Kidney tubule cell (primary cell): ENCODE data around the gene CA12.
A peak's percentile ranks its signal among the peaks of the same experiment; 100 is the strongest.

ENCODE experiments used
- DNase-seq: peaks from one replicate; pipeline ENCODE4 v3.0.0-alpha.2; 2018; ENCODE audit warnings: low spot score

Gene CA12

GRCh38 chr15:63357061-63357460, 24.6 kb downstream of the CA12 start:
- DNase-seq, result no peak

DNA sequence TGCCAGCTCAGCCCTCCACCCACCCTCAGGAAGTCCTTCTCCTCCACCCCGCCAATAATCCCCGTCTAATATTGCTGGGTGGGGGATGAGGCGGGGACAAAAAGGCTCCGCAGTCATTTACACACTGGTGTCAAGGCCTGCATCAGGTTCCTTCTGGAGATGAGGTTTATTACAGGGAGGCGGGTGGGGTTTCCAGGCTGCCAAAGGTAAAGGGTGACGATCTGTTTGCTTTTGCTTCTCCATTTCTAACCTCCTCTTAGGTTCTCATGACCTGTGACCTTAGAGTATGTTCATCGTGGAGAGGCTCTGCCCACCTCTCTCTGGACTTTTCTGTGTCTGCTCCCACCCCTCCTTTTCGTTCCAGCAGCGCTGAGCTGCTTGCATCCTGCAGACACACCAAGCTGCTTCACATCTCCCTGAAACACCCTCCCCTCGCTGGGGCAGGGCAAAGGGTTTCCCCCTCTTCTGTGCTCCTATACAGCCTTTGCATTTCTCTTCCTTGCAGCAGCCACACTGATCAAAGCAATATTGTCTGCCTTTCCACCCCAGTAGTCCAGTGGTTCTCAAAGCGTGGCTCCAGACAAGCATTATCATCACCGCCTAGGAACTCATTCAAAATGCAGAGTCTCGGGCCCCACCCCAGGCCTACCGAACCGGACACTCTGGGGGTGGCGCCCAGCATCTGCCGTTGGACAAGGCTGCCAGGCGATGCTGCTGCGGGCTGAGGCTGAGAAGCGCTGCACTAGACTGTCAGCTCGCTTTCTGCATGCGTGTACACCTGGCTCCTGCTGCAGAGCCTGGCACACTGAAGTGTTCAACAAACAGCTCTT, 26.6 kb downstream of the CA12 start:
- no peak for DNase-seq

DNA sequence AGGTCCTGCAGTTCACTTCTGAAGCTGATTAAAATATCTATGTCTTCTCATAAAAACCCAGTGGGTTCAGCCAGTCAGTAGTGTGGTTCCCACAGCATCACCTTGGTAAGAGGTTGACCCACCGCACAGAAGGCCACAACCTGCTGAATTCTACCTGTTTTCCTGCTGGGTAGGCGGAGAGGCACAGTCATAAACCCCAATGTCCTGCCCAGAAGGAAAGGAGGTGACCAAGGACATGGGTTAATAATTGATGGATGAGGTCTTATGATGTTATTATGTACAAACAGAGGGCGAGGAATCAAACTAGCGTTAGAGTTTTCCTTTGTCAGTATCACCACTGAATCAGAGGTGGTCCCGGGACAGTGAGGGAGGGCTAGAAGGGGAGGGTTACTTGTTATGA, 27.8 kb downstream of the CA12 start:
- peak; percentile 74 for DNase-seq

DNA sequence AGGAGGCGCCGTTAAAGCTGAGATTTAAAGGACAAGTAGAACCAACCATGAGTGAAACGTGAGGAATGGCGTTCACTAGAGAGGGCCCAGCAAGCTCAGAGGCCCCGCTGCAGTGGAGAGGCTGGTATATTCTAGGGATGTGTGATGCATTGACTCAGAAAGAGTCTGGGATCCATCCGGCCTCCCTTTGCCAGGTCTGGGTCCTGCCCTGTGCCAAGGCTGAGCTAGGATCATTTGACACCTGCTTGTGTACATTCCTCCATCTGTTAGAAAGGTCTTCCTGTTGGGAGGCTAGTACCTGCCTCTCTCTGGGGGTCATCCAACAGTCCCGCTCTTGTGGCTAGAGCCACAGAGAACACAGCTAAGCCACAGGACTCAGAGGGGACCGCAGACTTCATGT, 28.4 kb downstream of the CA12 start:
- DNase-seq, result no peak

GRCh38 chr15:63352808-63353207, 28.8 kb downstream of the CA12 start:
- no peak for DNase-seq

DNA sequence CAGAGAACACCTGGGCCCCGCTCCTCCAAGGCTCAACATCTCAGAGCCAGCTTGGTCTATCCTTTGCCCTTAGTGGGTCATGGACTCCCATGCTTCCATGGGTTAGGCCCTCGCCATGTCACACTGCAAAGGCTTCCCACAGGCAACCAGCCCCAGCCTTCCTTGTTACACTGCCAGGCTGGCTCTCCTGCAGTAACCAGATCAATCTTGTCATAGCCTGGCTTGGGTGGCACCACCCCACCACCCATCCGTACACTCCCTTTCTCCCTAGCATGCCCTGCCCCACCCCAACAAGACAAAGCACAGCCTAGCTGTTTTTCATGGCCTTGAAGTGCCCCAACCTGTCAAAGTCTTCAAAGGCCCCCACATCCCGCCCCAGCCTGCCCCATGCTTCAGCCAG, 30.5 kb downstream of the CA12 start:
- no peak for DNase-seq

GRCh38 chr15:63350178-63350621, 31.4 kb downstream of the CA12 start:
- DNase-seq, result no peak

- no peak for DNase-seq
Measured at GRCh38 chr15:63349621-63350020, 32.0 kb downstream of the CA12 start.

GRCh38 chr15:63349156-63349555, 32.5 kb downstream of the CA12 start:
- peak; percentile 52 for DNase-seq

DNA sequence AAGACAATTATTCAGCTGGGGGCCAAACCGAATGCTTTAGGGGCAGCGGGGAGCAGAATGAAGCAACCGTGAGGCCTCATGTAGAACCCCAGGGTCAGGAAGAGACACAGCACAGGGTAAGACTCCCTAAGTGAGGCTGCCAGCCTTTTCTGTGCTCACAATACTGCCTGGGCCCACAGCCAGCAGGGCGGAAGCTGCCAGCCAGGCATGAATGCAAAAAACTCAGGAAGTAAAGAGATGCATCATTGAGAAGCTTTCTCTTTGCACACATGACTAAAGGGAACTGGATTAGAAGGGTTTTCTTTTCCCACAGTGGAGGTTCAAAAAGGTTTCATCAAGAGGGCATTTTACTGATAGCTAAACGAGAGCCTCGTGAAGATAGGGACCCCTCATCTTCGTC, 33.3 kb downstream of the CA12 start:
- peak; percentile 81 for DNase-seq

- peak; percentile 31 for DNase-seq
Measured at GRCh38 chr15:63347074-63347857, 34.4 kb downstream of the CA12 start.

DNA sequence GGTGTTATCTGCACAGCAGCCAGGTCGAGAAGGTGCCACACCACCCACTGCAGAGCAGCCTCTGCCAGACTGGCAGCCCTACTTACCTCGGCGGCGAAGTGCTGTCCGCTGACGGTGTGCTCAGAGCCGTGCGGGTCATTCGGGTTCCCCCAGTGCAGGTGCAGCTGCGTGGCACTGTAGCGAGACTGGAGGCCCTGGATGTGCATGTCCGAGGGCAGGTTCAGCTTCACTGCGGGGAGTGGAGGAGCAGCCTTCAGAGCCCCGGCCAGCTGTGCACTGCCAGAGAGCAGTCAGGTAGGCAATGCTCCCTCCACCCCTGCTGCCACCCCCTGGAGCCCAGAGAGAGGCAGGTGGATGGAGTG, 36.3 kb downstream of the CA12 start:
- DNase-seq, result no peak

DNA sequence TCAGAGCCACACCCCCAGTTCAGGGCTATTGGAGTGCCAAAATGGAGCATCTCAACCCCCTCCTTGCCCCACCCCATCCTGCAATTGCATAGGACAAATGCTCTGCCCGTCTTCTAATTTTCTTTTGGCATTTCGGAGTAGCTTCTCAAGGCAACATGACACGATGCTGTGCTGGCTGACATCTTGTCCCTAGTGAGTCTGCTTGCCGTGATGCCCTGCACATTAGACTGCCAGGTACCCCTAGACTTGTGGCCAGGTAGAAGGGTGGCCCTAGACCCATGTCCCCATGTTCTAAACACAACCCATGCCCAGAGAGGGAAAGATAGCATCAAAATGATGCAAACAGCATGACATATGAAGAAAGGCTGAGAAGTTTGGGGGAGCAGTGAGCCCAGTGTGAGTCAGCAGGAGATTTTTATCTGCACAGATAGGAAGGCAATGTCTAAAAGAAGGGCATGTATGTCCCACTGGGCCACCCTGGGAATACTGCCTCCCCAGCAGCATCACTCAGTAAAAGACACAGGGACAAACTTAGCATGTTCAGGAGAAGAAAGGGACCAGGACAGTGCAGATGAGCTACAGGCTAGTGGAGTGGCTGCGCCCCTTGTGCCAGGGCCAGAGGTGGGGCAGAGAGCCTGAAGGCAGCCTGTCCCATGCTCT, 36.8 kb downstream of the CA12 start:
- no peak for DNase-seq

DNA sequence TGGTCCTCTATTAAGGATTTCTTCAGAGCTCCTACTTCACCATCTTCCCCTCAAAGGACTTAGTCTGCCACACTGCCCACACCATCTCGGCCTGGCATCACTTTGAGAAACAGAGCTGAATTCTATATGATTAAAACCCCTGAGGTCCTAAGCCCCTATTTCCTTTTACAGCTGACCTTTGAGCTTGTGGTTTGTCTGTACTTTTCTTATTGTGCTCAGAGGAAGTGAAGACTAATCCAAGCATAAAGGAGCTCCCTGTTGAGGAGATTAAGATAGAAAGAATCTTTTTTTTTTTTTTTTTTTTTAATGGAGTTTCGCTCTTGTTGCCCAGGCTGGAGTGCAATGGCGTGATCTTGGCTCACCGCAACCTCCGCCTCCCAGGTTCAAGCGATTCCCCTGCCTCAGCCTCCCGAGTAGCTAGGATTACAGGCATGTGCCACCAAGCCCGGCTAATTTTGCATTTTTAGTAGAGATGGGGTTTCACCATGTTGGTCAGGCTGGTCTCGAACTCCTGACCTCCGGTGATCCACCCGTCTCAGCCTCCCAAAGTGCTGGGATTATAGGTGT, 38.6 kb downstream of the CA12 start:
- DNase-seq, result peak; percentile 79

GRCh38 chr15:63341898-63342297, 39.7 kb downstream of the CA12 start:
- no peak for DNase-seq

- no peak for DNase-seq
Measured at GRCh38 chr15:63340878-63341277, 40.8 kb downstream of the CA12 start.

DNA sequence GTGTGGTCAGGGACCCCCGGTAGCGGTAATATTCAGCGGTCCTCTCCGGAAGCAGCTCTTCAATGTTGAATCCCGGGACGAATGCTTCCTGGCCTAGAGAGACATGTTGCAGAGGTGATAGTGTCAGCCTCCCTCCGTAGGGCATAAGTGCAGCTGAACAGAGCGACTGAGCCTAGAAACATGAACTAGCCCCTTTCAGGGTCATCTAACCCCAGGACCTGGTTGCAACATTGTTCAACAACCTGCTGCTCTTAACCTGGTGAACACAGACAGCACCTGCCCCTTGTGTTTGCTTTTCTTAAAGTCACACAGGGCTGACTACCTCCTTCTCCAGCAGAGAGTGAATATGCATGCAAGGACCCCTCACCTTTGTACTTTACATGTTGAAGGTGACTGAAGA, 41.3 kb downstream of the CA12 start:
- no peak for DNase-seq

- no peak for DNase-seq
Measured at GRCh38 chr15:63339836-63340235, 41.8 kb downstream of the CA12 start.

DNA sequence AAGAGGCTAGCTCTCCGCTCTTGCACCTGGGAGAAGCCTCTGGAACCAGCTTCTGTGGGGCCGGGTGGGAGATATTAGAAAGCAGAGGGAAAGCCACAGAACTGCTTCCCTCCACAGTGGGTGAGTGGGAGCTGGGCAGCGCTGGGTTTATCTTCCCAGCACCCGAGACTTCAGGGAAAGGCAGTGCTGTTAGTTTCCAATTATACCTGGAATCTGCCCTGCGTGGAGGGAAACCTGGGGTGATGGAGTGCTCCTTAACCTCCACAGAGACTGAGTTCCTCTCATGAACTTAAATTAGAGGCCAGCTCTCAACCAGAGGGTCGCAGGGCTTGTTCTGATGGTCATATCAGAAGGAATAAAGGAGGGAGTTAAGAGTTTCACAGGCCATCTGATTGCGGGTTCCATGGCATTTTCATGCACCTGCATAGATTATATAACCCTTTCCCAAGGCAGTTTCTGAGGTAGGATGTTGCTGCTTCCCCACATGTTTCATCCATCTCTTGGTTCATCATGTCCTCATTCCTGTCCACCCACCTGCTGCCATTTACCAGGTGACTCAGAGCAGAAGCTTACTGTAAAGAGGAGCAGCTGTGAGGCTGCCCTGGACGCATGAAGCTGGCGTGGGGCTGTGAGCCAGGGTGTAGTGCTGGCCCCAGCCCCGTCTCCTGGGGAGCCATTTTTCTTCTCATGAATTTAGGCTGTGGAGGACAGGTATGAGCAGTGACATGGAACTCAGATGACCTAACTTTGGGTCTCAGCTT, 42.5 kb downstream of the CA12 start:
- peak; percentile 74 for DNase-seq

DNA sequence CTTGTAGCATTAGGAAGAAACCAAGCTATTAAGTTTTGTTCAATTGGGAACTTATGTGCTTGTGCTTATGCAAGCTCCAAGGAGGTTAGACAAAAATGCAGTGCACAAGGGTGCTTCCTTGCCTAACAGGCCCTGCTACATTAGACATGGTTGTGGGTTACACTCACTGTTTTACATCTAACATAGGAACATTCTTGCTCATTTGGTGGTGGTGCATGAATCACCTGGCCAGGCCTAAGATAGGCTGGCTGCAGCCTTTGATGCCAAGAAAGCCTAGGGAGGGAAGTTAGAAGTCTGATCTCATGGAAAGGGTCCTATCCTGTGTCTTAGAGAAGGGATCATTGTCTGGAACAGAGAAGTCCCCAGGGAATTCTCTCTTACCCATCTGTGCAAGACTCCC, 43.5 kb downstream of the CA12 start:
- DNase-seq, result peak; percentile 91

DNA sequence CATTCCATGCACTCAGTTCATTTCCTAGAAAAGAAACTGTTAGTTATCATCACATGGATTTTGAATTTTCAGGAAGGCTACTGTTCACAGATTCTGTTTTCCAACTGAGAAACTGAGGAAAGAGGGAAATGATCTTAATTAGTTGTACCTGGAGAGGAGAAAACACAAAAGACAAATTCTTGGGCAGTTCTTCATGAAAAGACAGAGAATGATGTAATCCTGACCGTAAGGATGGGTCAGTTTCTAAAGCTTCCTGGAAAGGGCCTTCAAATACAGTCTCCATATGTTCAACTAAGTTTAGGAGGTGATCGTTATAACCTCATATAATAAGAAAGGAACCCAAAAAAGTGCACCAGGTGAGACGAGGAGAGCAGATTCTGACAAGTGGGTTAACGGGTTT, 44.6 kb downstream of the CA12 start:
- no peak for DNase-seq
